Esophagus squamous epithelium (tissue), 5 donors: ENCODE measurements around the gene SUSD4. TPM values are rescaled to one million over a fixed set of nuclear protein-coding genes. Genes with fewer than 3 reads are reported as not detected.

Source experiments
- DNase-seq: peaks from one replicate; lab custom pipeline; 2025; lab: John Stamatoyannopoulos, UW
- H3K27ac ChIP-seq, 4 donors: fragments of 200-600 bp; sonication (generic); one replicate each; pipeline ENCODE4 v1.5.1; 2016 to 2019; ENCODE audit warnings: mild to moderate bottlenecking in 1 of 4
- H3K27me3 ChIP-seq, 4 donors: fragments of 200-600 bp; sonication (generic); 1 replicate in 3 of 4; 2 replicates in 1 of 4; pipeline versions ENCODE4 v1.5.1 to v1.6.0; 2017 to 2021; ENCODE audit warnings: antibody characterized with exemption in 1 of 4
- H3K36me3 ChIP-seq, 3 donors: fragments of 200-600 bp; sonication (generic); one replicate each; pipeline ENCODE4 v1.5.1; 2016 to 2019
- H3K4me1 ChIP-seq, 3 donors: fragments of 200-600 bp; sonication (generic); one replicate each; pipeline ENCODE4 v1.5.1; 2017 to 2019
- H3K4me3 ChIP-seq, 4 donors: fragments of 200-600 bp; sonication (generic); 1 replicate in 3 of 4; 2 replicates in 1 of 4; pipeline ENCODE4 v1.5.1; 2016 to 2019; ENCODE audit warnings: mild to moderate bottlenecking in 2 of 4, moderate library complexity in 1 of 4
- H3K9me3 ChIP-seq, 3 donors: fragments of 200-600 bp; sonication (generic); one replicate each; pipeline ENCODE4 v1.5.1; 2016 to 2019
- CTCF ChIP-seq, 6 experiments: fragments of 450-650 bp in 4 of 6; fragments of 200-600 bp in 2 of 6; sonication (generic) in 2 of 6; IDR thresholded peaks; one replicate each; pipeline ENCODE4 v1.5.1; 2016 to 2019; ENCODE audit warnings: antibody characterized with exemption in 6 of 6, mild to moderate bottlenecking in 4 of 6, moderate library complexity in 4 of 6
- POLR2A ChIP-seq, 4 donors: fragments of 450-650 bp; IDR thresholded peaks; one replicate each; pipeline ENCODE4 v1.6.1; 2017; ENCODE audit warnings: antibody characterized with exemption in 4 of 4, mild to moderate bottlenecking in 4 of 4, moderate library complexity in 3 of 4
- WGBS, 2 donors: methylation state at CpG; one replicate each; pipeline ENCODE4 v1.1.5; 2018; 5-methylcytosine and 5-hydroxymethylcytosine counted together
- intact Hi-C: fragments of 100-400 bp; cut with DNase I; formaldehyde crosslinking; loops from one replicate; pipeline ENCODE4 v1.15.0; 2022
- total RNA-seq, 4 donors: library from RNA; depleted of rRNA; stranded (reverse); fragments of >200 nt; gene quantifications; one replicate each; pipeline ENCODE4 v1.1.0, GENCODE V29; 2016
- donor health status: DM: yes; HTN: yes; CAD: no.

SUSD4 gene
- total RNA-seq, 4 donors from 2014 or later = 42.7 to 50.6 (median 46.5) TPM

GRCh38 chr1:223312705-223313414 lies 51.1 kb downstream of the SUSD4 start:
- 34 to 59% methylated on average over 5 of the region's 5 CpGs for WGBS, 2 donors
- no peak for TF ChIP-seq CTCF (IDR thresholded peaks at IDR 0.05)
- no peak for TF ChIP-seq POLR2A (IDR thresholded peaks at IDR 0.05)
- H3K36me3 ChIP-seq = no peaks in the 10 kb centered on the region
- no peaks in the 10 kb centered on the region for H3K9me3 ChIP-seq
- intact Hi-C loops = no loop called here
- no peaks in the 10 kb centered on the region for H3K4me1 ChIP-seq
- no peaks in the 10 kb centered on the region for H3K27me3 ChIP-seq
- H3K27ac ChIP-seq = no peak overlapping the region
- no peak for DNase-seq
- H3K4me3 ChIP-seq = no peak overlapping the region

GRCh38 chr1:223312273-223312672 lies 51.7 kb downstream of the SUSD4 start:
- Histone ChIP-seq H3K36me3 (no peaks in the 10 kb centered on the region), H3K4me1 (no peaks in the 10 kb centered on the region), H3K27me3 (no peaks in the 10 kb centered on the region), H3K27ac (no peak overlapping the region), H3K9me3 (no peaks in the 10 kb centered on the region), H3K4me3 (no peak overlapping the region)
- WGBS, 2 donors = 70 to 82% methylated on average over 1 to 2 of the region's 2 CpGs
- TF ChIP-seq CTCF (IDR thresholded peaks at IDR 0.05) (no peak), POLR2A (IDR thresholded peaks at IDR 0.05) (no peak)
- intact Hi-C loops = no loop called here
- DNase-seq = no peak

DNA sequence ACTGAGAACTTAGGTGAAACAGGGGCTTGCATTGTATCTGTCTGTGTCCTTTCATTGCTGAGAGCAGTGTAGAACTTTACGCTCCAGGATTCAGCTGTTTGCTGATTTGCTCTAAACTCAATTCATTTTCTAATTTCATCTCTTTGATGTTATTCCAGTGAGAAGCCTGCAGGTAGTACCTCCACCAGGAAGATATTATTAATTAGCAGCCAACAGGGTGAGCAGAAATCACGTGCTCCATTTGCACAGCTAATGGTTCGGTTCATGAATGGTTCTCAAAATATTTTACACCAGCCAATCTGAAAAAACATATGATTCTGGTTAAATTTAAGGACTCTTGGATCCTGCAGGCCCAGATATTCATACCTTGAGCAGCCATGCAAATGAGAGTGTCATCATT lies 52.1 kb downstream of the SUSD4 start:
- Histone ChIP-seq H3K36me3 (no peaks in the 10 kb centered on the region), H3K4me1 (no peaks in the 10 kb centered on the region), H3K27ac (no peak overlapping the region), H3K4me3 (no peak overlapping the region), H3K27me3 (no peaks in the 10 kb centered on the region), H3K9me3 (no peaks in the 10 kb centered on the region)
- no peak for DNase-seq
- 74 to 80% methylated on average over 3 of the region's 3 CpGs for WGBS, 2 donors
- TF ChIP-seq CTCF (IDR thresholded peaks at IDR 0.05) = no peak
- TF ChIP-seq POLR2A (IDR thresholded peaks at IDR 0.05) = no peak
- intact Hi-C loops = no loop called here

DNA sequence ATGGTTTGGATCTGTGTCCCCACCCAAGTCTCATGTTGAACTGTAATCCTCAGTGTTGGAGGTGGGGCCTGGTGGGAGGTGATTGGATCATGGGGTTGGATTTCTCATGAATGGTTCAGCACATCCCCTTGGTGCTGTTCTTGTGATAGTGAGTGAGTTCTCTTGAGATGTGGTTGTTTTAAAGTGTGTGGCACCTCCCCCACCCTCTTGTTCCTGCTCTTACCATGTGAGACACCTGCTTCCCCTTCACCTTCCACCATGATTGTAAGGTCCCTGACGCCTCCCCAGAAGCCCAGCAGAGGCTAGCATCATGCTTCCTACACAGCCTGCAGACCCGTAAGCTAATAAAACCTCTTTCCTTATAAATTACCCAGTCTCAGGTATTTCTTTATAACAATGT lies 55.8 kb downstream of the SUSD4 start:
- Histone ChIP-seq H3K27me3 (no peaks in the 10 kb centered on the region), H3K36me3 (no peaks in the 10 kb centered on the region), H3K4me1 (peaks cover 0 to 12% (median 0%) of the 10 kb centered on the region in 3 donors), H3K27ac (no peak overlapping the region), H3K4me3 (no peak overlapping the region), H3K9me3 (peaks cover 0 to 6% (median 0%) of the 10 kb centered on the region in 3 donors)
- TF ChIP-seq CTCF (IDR thresholded peaks at IDR 0.05) (no peak), POLR2A (IDR thresholded peaks at IDR 0.05) (no peak)
- no peak for DNase-seq
- intact Hi-C loops = no loop called here
- 64 to 75% methylated on average over 2 of the region's 2 CpGs for WGBS, 2 donors

DNA sequence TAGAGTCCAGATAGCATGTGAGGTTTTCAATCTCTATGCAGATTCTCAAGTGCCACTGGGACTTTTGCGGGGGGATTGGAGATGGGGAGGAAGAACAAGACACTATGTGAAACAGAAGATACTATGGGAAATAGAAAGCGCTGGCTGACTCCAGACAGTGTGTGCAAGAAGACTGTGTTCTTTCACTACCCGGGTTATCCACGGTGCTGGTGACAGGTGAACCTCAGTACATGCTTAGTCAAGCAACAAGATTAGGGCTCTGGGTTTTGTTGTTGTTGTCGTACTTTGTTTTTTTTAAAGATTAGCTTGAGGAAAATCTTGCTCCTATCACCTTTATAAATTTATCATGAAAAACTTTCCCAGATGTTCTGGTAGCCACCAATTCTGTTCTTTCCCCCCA lies 56.4 kb downstream of the SUSD4 start:
- Histone ChIP-seq H3K27ac (no peak overlapping the region), H3K4me3 (no peak overlapping the region), H3K9me3 (peaks cover 0 to 6% (median 0%) of the 10 kb centered on the region in 3 donors), H3K36me3 (no peaks in the 10 kb centered on the region), H3K27me3 (no peaks in the 10 kb centered on the region), H3K4me1 (peaks cover 0 to 12% (median 0%) of the 10 kb centered on the region in 3 donors)
- no peak for TF ChIP-seq POLR2A (IDR thresholded peaks at IDR 0.05)
- TF ChIP-seq CTCF (IDR thresholded peaks at IDR 0.05) = no peak
- intact Hi-C loops = no loop called here
- WGBS, 2 donors = 85 to 89% methylated on average over 5 of the region's 5 CpGs
- no peak for DNase-seq
